NCI-H1436 treated with DMSO at 0.1 percent for 48 hours (cell line): ENCODE measurements around the gene PICK1.
"Not testable (repeated sequence)": the region's sequence is repeated elsewhere in the genome, so short reads cannot be mapped to it uniquely, and the experiment has no call there.

Experiments
- DNase-seq: peaks from one replicate; lab custom pipeline; 2025; lab: John Stamatoyannopoulos, UW

PICK1 gene

GRCh38 chr22:38114484-38115398 lies 57.5 kb downstream of the PICK1 start:
- DNase-seq: no peak

GRCh38 chr22:38115423-38116205 lies 58.4 kb downstream of the PICK1 start:
- DNase-seq: no peak

GRCh38 chr22:38117556-38117955 lies 60.4 kb downstream of the PICK1 start:
- DNase-seq: not testable (repeated sequence)

GRCh38 chr22:38118182-38118581 lies 61.0 kb downstream of the PICK1 start:
- DNase-seq: no peak

GRCh38 chr22:38118747-38119146 lies 61.5 kb downstream of the PICK1 start:
- DNase-seq: not testable (repeated sequence)

GRCh38 chr22:38120359-38121110 lies 63.3 kb downstream of the PICK1 start:
- DNase-seq: no peak

GRCh38 chr22:38122616-38123015 lies 65.4 kb downstream of the PICK1 start:
- no peak for DNase-seq

GRCh38 chr22:38124236-38124974 lies 67.2 kb downstream of the PICK1 start:
- no peak for DNase-seq

- no peak for DNase-seq
Measured at GRCh38 chr22:38125038-38125610, 67.9 kb downstream of the PICK1 start.
